Neural cell (in vitro differentiated cells): ENCODE data around the gene RPS4Y2. TPM values are rescaled to one million over a fixed set of nuclear protein-coding genes. Genes with fewer than 3 reads are reported as not detected.

Experiments
- H2AFZ ChIP-seq: fragments of 200-600, 300-800 bp; sonication (generic), shearing (Covaris generic); 2 replicates; pipeline ENCODE4 v1.6.0; 2014; ENCODE audit warnings: low read depth, mild to moderate bottlenecking, antibody characterized with exemption, low read length, moderate library complexity
- H3F3A ChIP-seq: fragments of 200-600 bp; shearing (Covaris generic); 2 replicates; pipeline ENCODE4 v1.6.1; 2016; ENCODE audit warnings: mild to moderate bottlenecking, moderate library complexity, mixed read lengths, antibody characterized with exemption, low read length; ENCODE audit not compliant: insufficient read depth, poor library complexity, severe bottlenecking
- H3K27ac ChIP-seq: fragments of 200-600, 300-800 bp; sonication (generic), shearing (Covaris generic); 2 replicates; pipeline ENCODE4 v1.5.1; 2014; ENCODE audit warnings: mild to moderate bottlenecking, low read length, moderate library complexity
- H3K27me3 ChIP-seq: fragments of 300-800, 200-600 bp; sonication (generic), shearing (Covaris generic); 2 replicates; pipeline ENCODE4 v1.6.0; 2014; ENCODE audit warnings: mild to moderate bottlenecking, low read depth, low read length, moderate library complexity; ENCODE audit not compliant: insufficient read depth
- H3K36me3 ChIP-seq: fragments of 300-800, 200-600 bp; sonication (generic), shearing (Covaris generic); 2 replicates; pipeline ENCODE4 v1.5.1; 2014; ENCODE audit warnings: mild to moderate bottlenecking, antibody characterized with exemption, low read length, moderate library complexity; ENCODE audit not compliant: insufficient read depth
- H3K4me2 ChIP-seq: fragments of 300-800, 200-600 bp; sonication (generic), shearing (Covaris generic); 2 replicates; pipeline ENCODE4 v1.6.0; 2014; ENCODE audit warnings: mild to moderate bottlenecking, low read length
- H3K4me3 ChIP-seq: fragments of 300-800, 200-600 bp; sonication (generic), shearing (Covaris generic); 2 replicates; pipeline ENCODE4 v1.5.1; 2014; ENCODE audit warnings: mild to moderate bottlenecking, low read length, moderate library complexity
- H3K79me2 ChIP-seq: fragments of 200-600 bp; shearing (Covaris generic); replicated peaks from 2 replicates; pipeline ENCODE4 v1.6.0; 2014; ENCODE audit warnings: mild to moderate bottlenecking, low read length, moderate library complexity; ENCODE audit not compliant: insufficient read depth
- H3K9ac ChIP-seq: fragments of 300-800, 200-600 bp; sonication (generic), shearing (Covaris generic); 2 replicates; pipeline ENCODE4 v1.6.1; 2016; ENCODE audit warnings: mild to moderate bottlenecking, low read length, mixed read lengths
- H3K9me2 ChIP-seq: fragments of 200-600 bp; shearing (Covaris generic); 2 replicates; pipeline ENCODE4 v1.6.1; 2016; ENCODE audit warnings: mild to moderate bottlenecking, low read length, mixed read lengths; ENCODE audit not compliant: insufficient read depth
- H3K9me3 ChIP-seq: fragments of 200-600, 300-800 bp; sonication (generic), shearing (Covaris generic); 2 replicates; pipeline ENCODE4 v1.6.1; 2016; ENCODE audit warnings: mild to moderate bottlenecking, mixed run types, low read length, moderate library complexity, mixed read lengths
- H4K20me1 ChIP-seq: fragments of 200-600 bp; shearing (Covaris generic); 2 replicates; pipeline ENCODE4 v1.6.1; 2016; ENCODE audit warnings: mild to moderate bottlenecking, mixed run types; ENCODE audit not compliant: insufficient read depth
- CTCF ChIP-seq: fragments of 450-650 bp; IDR thresholded peaks from 2 replicates; pipeline ENCODE4 v1.5.1; 2014; ENCODE audit warnings: antibody characterized with exemption, mild to moderate bottlenecking, moderate library complexity; ENCODE audit not compliant: poor library complexity, severe bottlenecking
- EP300 ChIP-seq: fragments of 450-650 bp; conservative IDR thresholded peaks from 2 replicates; pipeline ENCODE4 v1.6.1; 2014; ENCODE audit warnings: antibody characterized with exemption, mild to moderate bottlenecking, moderate library complexity; ENCODE audit not compliant: poor library complexity, severe bottlenecking
- EZH2 ChIP-seq: fragments of 200-600, 300-800 bp; shearing (Covaris generic), sonication (generic); IDR thresholded peaks from 2 replicates; pipeline ENCODE4 v1.6.1; 2014; ENCODE audit warnings: antibody characterized with exemption, low read length, borderline replicate concordance, mild to moderate bottlenecking; ENCODE audit not compliant: insufficient read depth, poor library complexity, severe bottlenecking
- MXI1 ChIP-seq: fragments of 450-650 bp; conservative IDR thresholded peaks from 2 replicates; pipeline ENCODE4 v1.6.1; 2014; ENCODE audit warnings: antibody characterized with exemption, mild to moderate bottlenecking; ENCODE audit not compliant: poor library complexity, severe bottlenecking
- POLR2AphosphoS5 ChIP-seq: IDR thresholded peaks from 2 replicates; pipeline ENCODE4 v1.6.1; 2012
- RAD21 ChIP-seq: fragments of 450-650 bp; conservative IDR thresholded peaks from 2 replicates; pipeline ENCODE4 v1.6.1; 2014; ENCODE audit warnings: antibody characterized with exemption, mild to moderate bottlenecking, moderate library complexity
- REST ChIP-seq: IDR thresholded peaks from 2 replicates; pipeline ENCODE4 v1.6.1; 2012; ENCODE audit warnings: borderline replicate concordance
- SMC3 ChIP-seq: fragments of 450-650 bp; conservative IDR thresholded peaks from 2 replicates; pipeline ENCODE4 v1.6.1; 2014; ENCODE audit warnings: antibody characterized with exemption, mild to moderate bottlenecking, moderate library complexity; ENCODE audit not compliant: poor library complexity
- TAF1 ChIP-seq: IDR thresholded peaks from 2 replicates; pipeline ENCODE4 v1.6.1; 2012; ENCODE audit warnings: low read depth
- polyA minus RNA-seq: library from RNA; depleted of rRNA, polyadenylated mRNA; stranded (reverse); fragments of >200 nt; gene quantifications from 2 replicates; pipeline ENCODE4 v1.2.3, GENCODE V29; 2014
- polyA plus RNA-seq: library from polyadenylated mRNA; depleted of rRNA; stranded (reverse); fragments of >200 nt; gene quantifications from 2 replicates; pipeline ENCODE4 v1.2.3, GENCODE V29; 2014

Gene RPS4Y2
- polyA plus RNA-seq (not detected in 2 replicates), polyA minus RNA-seq (not detected in 2 replicates)

- Histone ChIP-seq H3K9me3 (no peaks in the 10 kb centered on the region), H3K36me3 (no peaks in the 10 kb centered on the region), H3K4me2 (no peak within 1 kb of the TSS), H3K9ac (no peak within 1 kb of the TSS), H4K20me1 (no peaks in the 10 kb centered on the region), H3K79me2 (no peaks in the 10 kb centered on the region), H3K27me3 (no peaks in the 10 kb centered on the region), H3K27ac (no peak within 1 kb of the TSS), H2AFZ (no peak within 1 kb of the TSS), H3F3A (no peaks in the 10 kb centered on the region), H3K9me2 (no peaks in the 10 kb centered on the region), H3K4me3 (no peak within 1 kb of the TSS)
- TF ChIP-seq SMC3 (no peak), EZH2 (no peak), CTCF (no peak), POLR2AphosphoS5 (no peak), MXI1 (no peak), TAF1 (no peak), EP300 (no peak), REST (no peak), RAD21 (no peak)
Measured at GRCh38 chrY:20755808-20756207, at the start of gene RPS4Y2. Gene RPS4Y2 (plus strand): TSS chrY:20756108. CDS start chrY:20756164, 56 bp downstream.

GRCh38 chrY:20714391-20714790 is 41.5 kb upstream of the RPS4Y2 start:
- TF ChIP-seq SMC3: no peak
- no peak for TF ChIP-seq RAD21
- TF ChIP-seq POLR2AphosphoS5: no peak
- no peak for TF ChIP-seq CTCF
- no peak for TF ChIP-seq REST
- no peak for TF ChIP-seq MXI1
- no peak for TF ChIP-seq EZH2
- no peak for TF ChIP-seq EP300
- no peak for TF ChIP-seq TAF1
- Histone ChIP-seq H3K4me3 (no peak overlapping the region), H3K9ac (no peak overlapping the region), H3K79me2 (no peaks in the 10 kb centered on the region), H3K27me3 (no peaks in the 10 kb centered on the region), H3F3A (no peaks in the 10 kb centered on the region), H3K9me2 (no peaks in the 10 kb centered on the region), H3K36me3 (no peaks in the 10 kb centered on the region), H3K4me2 (no peak overlapping the region), H2AFZ (no peak overlapping the region), H3K27ac (no peak overlapping the region), H3K9me3 (no peaks in the 10 kb centered on the region), H4K20me1 (no peaks in the 10 kb centered on the region)
